ENCODE results near the gene B3GLCT. TPM values are rescaled to one million over a fixed set of nuclear protein-coding genes. Genes with fewer than 3 reads are reported as not detected.
A peak's percentile ranks its signal among the peaks of the same experiment; 100 is the strongest.
"Not testable (repeated sequence)": the region's sequence is repeated elsewhere in the genome, so short reads cannot be mapped to it uniquely, and the experiment has no call there.

B3GLCT gene
- total RNA-seq, 3 donors from 2014 or later = 7.5 to 19.2 (median 10.5) TPM

DNA sequence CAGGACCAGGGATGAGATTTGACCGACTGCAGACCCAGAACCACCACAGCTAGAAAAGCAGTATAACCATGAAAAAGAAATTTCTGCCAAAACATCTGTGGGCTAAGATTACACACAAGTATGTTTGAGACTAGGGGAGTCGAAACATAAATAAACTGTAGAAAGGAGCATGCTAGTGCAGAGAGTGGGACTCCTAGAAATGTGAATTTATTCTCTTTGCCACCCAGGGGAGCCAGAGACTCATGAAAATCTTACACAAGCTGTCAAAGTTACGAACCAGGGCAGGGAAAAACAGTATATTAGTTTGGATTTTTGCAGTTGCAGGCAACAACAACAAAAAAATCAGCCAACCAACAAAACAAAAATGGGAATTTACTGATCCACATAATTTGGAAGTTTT lies 25.8 kb upstream of the B3GLCT start:
- H3K4me1 ChIP-seq = no peaks in the 10 kb centered on the region
- H3K27me3 ChIP-seq = no peaks in the 10 kb centered on the region
- TF ChIP-seq POLR2AphosphoS5 (IDR thresholded peaks at IDR 0.05) = no peak
- no peak for TF ChIP-seq POLR2A (IDR thresholded peaks at IDR 0.05)
- TF ChIP-seq, protein P1, sequence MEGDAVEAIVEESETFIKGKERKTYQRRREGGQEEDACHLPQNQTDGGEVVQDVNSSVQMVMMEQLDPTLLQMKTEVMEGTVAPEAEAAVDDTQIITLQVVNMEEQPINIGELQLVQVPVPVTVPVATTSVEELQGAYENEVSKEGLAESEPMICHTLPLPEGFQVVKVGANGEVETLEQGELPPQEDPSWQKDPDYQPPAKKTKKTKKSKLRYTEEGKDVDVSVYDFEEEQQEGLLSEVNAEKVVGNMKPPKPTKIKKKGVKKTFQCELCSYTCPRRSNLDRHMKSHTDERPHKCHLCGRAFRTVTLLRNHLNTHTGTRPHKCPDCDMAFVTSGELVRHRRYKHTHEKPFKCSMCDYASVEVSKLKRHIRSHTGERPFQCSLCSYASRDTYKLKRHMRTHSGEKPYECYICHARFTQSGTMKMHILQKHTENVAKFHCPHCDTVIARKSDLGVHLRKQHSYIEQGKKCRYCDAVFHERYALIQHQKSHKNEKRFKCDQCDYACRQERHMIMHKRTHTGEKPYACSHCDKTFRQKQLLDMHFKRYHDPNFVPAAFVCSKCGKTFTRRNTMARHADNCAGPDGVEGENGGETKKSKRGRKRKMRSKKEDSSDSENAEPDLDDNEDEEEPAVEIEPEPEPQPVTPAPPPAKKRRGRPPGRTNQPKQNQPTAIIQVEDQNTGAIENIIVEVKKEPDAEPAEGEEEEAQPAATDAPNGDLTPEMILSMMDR (IDR thresholded peaks at IDR 0.05) = no peak
- no peaks in the 10 kb centered on the region for H3K9me3 ChIP-seq
- no peak for DNase-seq (ENCODE audit: low spot score in 2 of 2)
- no peak overlapping the region for H3K27ac ChIP-seq
- H3K36me3 ChIP-seq = no peaks in the 10 kb centered on the region
- H3K4me3 ChIP-seq = no peak overlapping the region
- intact Hi-C loops (cut with DNase I; ENCODE audit: low total_unique reads) = no loop called here

DNA sequence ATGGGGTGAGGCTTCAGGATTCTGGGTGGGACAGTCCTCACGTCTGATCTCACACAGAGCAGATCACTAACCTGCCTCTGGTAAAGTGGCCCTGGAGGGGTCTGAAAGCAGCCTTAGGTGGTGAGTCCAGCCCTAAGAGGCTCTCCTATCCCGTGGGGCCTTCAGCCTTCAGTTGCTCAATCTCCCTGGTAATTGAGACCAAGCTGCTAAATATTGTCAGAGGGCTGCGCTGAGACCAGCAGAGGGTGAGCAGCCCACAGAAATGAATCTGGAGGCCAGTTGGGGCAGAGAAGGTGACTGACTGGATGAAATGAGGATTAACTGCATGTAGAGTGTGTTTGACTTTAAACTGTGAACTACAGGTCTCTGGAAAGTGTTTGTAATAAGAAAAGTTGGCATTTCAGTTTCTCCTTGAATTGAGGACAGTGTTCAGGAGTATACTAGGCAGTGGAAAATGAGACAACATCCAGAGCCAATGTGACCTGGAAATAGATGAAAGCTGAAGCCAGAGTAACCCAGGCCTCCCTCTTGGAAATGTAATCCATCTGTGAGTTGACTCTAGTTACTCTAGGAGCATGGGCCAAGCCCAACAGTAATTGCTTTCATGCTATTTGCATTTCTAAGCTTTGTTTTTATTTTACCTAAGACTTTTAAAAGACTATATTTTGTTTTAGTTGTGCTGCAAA lies 23.8 kb upstream of the B3GLCT start:
- Histone ChIP-seq H3K27me3 (no peaks in the 10 kb centered on the region), H3K9me3 (no peaks in the 10 kb centered on the region), H3K4me1 (no peaks in the 10 kb centered on the region), H3K27ac (peak overlapping the region in 1 of 2 donors; percentile 2), H3K36me3 (no peaks in the 10 kb centered on the region), H3K4me3 (no peak overlapping the region)
- intact Hi-C loops (cut with DNase I; ENCODE audit: low total_unique reads) = no loop called here
- TF ChIP-seq POLR2A (IDR thresholded peaks at IDR 0.05) = no peak
- no peak for TF ChIP-seq POLR2AphosphoS5 (IDR thresholded peaks at IDR 0.05)
- TF ChIP-seq, protein P1 (IDR thresholded peaks at IDR 0.05) = no peak
- DNase-seq (ENCODE audit: low spot score in 2 of 2) = no peak

DNA sequence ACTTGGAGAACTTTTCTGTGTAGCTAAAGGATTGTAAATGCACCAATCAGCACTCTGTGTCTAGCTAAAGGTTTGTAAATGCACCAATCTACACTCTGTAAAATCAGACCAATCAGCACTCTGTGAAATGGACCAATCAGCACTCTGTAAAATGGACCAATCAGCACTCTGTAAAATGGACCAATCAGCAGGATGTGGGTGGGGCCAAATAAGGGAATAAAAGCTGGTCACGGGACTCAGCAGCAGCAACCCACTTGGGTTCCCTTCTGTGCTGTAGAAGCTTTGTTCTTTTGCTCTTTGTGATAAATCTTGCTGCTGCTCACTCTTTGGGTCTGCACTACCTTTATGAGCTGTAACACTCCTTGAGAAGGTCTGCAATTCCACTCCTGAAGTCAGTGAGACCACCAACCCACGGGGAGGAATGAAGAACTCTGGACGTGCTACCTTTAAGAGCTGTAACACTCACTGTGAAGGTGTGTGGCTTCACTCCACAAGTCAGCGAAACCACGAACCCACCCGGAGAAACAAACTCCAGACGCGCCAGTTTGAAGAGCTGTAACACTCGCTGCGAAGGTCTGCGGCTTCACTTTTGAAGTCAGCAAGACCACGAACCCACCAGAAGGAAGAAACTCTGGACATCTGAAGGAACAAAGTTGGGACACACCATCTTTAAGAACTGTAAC lies 21.8 kb upstream of the B3GLCT start:
- H3K27me3 ChIP-seq; H3K9me3 ChIP-seq; DNase-seq (ENCODE audit: low spot score in 2 of 2); H3K4me3 ChIP-seq; H3K4me1 ChIP-seq; H3K27ac ChIP-seq; H3K36me3 ChIP-seq; intact Hi-C loops (cut with DNase I; ENCODE audit: low total_unique reads): not testable (repeated sequence)

DNA sequence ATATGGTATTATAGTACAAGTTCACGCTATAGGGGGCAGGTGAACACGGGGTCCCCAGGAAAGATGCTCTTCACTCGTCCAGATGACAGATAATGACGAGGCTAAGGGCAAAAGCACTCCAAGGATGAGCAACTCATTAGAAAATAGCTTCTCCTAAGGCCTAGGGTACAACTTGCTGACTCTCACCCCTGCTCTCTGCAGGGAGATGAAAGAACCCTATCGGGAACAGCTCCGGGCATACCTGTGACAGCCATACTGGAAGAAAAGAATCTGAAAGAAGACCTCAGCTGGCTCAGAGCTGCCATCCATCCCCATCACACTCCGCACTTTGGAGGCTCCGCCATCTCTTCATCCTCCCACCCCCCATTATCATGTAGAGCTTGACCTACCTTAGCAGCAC lies 20.5 kb upstream of the B3GLCT start:
- intact Hi-C loops (cut with DNase I; ENCODE audit: low total_unique reads) = no loop called here
- Histone ChIP-seq H3K4me3 (no peak overlapping the region), H3K9me3 (no peaks in the 10 kb centered on the region), H3K4me1 (no peaks in the 10 kb centered on the region), H3K36me3 (no peaks in the 10 kb centered on the region), H3K27me3 (no peaks in the 10 kb centered on the region), H3K27ac (no peak overlapping the region)
- no peak for TF ChIP-seq POLR2A (IDR thresholded peaks at IDR 0.05)
- no peak for TF ChIP-seq POLR2AphosphoS5 (IDR thresholded peaks at IDR 0.05)
- DNase-seq (ENCODE audit: low spot score in 2 of 2) = no peak

DNA sequence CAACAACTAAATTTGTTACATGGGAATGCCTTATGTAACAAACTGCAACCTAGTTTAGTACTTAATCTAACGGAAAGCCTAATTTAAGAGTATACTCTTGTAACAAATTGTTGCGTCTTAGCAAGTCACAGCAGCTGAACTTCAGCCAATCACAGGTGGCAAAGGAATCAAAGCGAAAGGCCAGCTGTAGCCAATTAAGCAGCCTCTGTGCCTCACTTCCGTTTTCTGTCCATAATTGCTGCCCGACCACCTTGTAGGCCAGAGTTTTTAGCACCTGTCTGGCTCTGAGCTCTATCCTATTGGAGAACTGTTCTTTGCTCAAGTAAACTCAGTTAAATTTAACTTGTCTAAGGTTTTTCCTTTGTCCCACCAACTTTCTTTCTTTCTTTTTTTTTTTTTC lies 20.0 kb upstream of the B3GLCT start:
- no peaks in the 10 kb centered on the region for H3K36me3 ChIP-seq
- no peak overlapping the region for H3K27ac ChIP-seq
- no peak for DNase-seq (ENCODE audit: low spot score in 2 of 2)
- TF ChIP-seq, protein P1 (IDR thresholded peaks at IDR 0.05) = no peak
- no peak for TF ChIP-seq POLR2AphosphoS5 (IDR thresholded peaks at IDR 0.05)
- no peak for TF ChIP-seq POLR2A (IDR thresholded peaks at IDR 0.05)
- intact Hi-C loops (cut with DNase I; ENCODE audit: low total_unique reads) = no loop called here
- no peaks in the 10 kb centered on the region for H3K4me1 ChIP-seq
- no peaks in the 10 kb centered on the region for H3K27me3 ChIP-seq
- no peak overlapping the region for H3K4me3 ChIP-seq
- no peaks in the 10 kb centered on the region for H3K9me3 ChIP-seq

DNA sequence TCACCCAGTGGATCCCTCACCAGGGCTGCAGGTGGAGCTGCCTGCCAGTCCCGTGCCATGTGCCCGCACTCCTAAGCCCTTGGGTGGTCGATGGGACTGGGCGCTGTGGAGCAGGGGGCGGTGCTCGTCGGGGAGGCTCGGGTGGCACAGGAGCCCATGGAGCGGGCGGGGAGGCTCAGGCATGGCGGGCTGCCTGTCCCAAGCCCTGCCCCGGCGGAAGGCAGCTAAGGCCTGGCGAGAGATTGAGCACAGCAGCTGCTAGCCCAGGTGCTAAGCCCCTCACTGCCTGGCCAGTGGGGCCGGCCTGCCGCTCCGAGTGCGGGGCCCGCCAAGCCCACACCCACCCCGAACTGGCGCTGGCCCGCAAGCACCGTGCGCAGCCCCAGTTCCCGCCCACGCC lies 16.8 kb upstream of the B3GLCT start:
- TF ChIP-seq POLR2AphosphoS5 (IDR thresholded peaks at IDR 0.05) (no peak), POLR2A (IDR thresholded peaks at IDR 0.05) (no peak)
- TF ChIP-seq, protein P1 (IDR thresholded peaks at IDR 0.05) = no peak
- Histone ChIP-seq H3K27me3 (no peaks in the 10 kb centered on the region), H3K4me3 (no peak overlapping the region), H3K27ac (no peak overlapping the region), H3K4me1 (no peaks in the 10 kb centered on the region), H3K36me3 (no peaks in the 10 kb centered on the region), H3K9me3 (no peaks in the 10 kb centered on the region)
- intact Hi-C loops (cut with DNase I; ENCODE audit: low total_unique reads) = no loop called here
- DNase-seq (ENCODE audit: low spot score in 2 of 2) = no peak

All from breast epithelium (tissue), 4 donors.